Measurements from ENCODE around the gene GNG8. TPM values are rescaled to one million over a fixed set of nuclear protein-coding genes. Genes with fewer than 3 reads are reported as not detected.

The GNG8 gene
- total and polyA plus RNA-seq, 9 of the 15 experiments (the other 6 are each of a cell fraction or from before 2014, with no cell fraction given), result 1.3 TPM; not detected in 8

- TF ChIP-seq, protein P1, sequence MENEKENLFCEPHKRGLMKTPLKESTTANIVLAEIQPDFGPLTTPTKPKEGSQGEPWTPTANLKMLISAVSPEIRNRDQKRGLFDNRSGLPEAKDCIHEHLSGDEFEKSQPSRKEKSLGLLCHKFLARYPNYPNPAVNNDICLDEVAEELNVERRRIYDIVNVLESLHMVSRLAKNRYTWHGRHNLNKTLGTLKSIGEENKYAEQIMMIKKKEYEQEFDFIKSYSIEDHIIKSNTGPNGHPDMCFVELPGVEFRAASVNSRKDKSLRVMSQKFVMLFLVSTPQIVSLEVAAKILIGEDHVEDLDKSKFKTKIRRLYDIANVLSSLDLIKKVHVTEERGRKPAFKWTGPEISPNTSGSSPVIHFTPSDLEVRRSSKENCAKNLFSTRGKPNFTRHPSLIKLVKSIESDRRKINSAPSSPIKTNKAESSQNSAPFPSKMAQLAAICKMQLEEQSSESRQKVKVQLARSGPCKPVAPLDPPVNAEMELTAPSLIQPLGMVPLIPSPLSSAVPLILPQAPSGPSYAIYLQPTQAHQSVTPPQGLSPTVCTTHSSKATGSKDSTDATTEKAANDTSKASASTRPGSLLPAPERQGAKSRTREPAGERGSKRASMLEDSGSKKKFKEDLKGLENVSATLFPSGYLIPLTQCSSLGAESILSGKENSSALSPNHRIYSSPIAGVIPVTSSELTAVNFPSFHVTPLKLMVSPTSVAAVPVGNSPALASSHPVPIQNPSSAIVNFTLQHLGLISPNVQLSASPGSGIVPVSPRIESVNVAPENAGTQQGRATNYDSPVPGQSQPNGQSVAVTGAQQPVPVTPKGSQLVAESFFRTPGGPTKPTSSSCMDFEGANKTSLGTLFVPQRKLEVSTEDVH (IDR thresholded peaks at IDR 0.05; ENCODE audit: low read depth, partially characterized antibody), result no peak
- TF ChIP-seq HLTF (IDR thresholded peaks at IDR 0.05) (no peak), TAL1 (IDR thresholded peaks at IDR 0.05) (peak; percentile 54), NFIC (IDR thresholded peaks at IDR 0.05) (peak; percentile 55), ETS1 (conservative IDR thresholded peaks at IDR 0.05; ENCODE audit: control insufficient read depth, low read depth, low read length) (peak; percentile 55; the same call in 1 of the 2 replicates), GATAD2B (IDR thresholded peaks at IDR 0.05; ENCODE audit: borderline replicate concordance) (no peak), DIDO1 (tag; IDR thresholded peaks at IDR 0.05; ENCODE audit: low read depth) (no peak), ZFPM2 (CRISPR knock-in tag; IDR thresholded peaks at IDR 0.05) (no peak), ZNF76 (CRISPR knock-in tag; IDR thresholded peaks at IDR 0.05; ENCODE audit: borderline replicate concordance) (0 out of 2 replicates have a peak, but pooled peaks have one; percentile 12), GABPA (tag; conservative IDR thresholded peaks at IDR 0.05; ENCODE audit: low read depth) (0 out of 2 replicates have a peak, but pooled peaks have one; percentile 22), ZSCAN29 (IDR thresholded peaks at IDR 0.05) (no peak), ETV5 (CRISPR knock-in tag; IDR thresholded peaks at IDR 0.05; ENCODE audit: low read depth) (no peak), RNF2 (IDR thresholded peaks at IDR 0.05) (peak; percentile 31; the same call in 1 of the 2 replicates), TBP (optimal IDR thresholded peaks at IDR 0.05; ENCODE audit: low read depth, low read length) (no peak), ZNF696 (CRISPR knock-in tag; conservative IDR thresholded peaks at IDR 0.05) (no peak), ZNF766 (CRISPR knock-in tag; conservative IDR thresholded peaks at IDR 0.05) (no peak), MED1 (CRISPR knock-in tag; IDR thresholded peaks at IDR 0.05; ENCODE audit: borderline replicate concordance) (no peak), KLF16 (IDR thresholded peaks at IDR 0.05) (peak; percentile 61; the same call in 1 of the 2 replicates), PTRF (tag; IDR thresholded peaks at IDR 0.05) (no peak), ZZZ3 (IDR thresholded peaks at IDR 0.05) (no peak), ZNF668 (CRISPR knock-in tag; IDR thresholded peaks at IDR 0.05) (no peak), SUPT5H (IDR thresholded peaks at IDR 0.05) (no peak), HDAC3 (IDR thresholded peaks at IDR 0.05; ENCODE audit: borderline replicate concordance, partially characterized antibody) (no peak), ZNF263 (CRISPR knock-in tag; IDR thresholded peaks at IDR 0.05; ENCODE audit: borderline replicate concordance) (peak; percentile 56; the same call in 1 of the 2 replicates), ZFX (CRISPR knock-in tag; IDR thresholded peaks at IDR 0.05) (peak; percentile 87), FOXM1 (IDR thresholded peaks at IDR 0.05; ENCODE audit: low read depth) (no peak), FOXM1 (CRISPR knock-in tag; IDR thresholded peaks at IDR 0.05; ENCODE audit: low read depth) (no peak)
- TF ChIP-seq, protein P2, sequence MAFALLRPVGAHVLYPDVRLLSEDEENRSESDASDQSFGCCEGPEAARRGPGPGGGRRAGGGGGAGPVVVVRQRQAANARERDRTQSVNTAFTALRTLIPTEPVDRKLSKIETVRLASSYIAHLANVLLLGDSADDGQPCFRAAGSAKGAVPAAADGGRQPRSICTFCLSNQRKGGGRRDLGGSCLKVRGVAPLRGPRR (CRISPR knock-in tag; IDR thresholded peaks at IDR 0.05), result no peak
Measured at GRCh38 chr19:46629546-46630025, 6.4 kb downstream of the GNG8 start (continued).

Data from K562 (cell line).